ENCODE data around the gene STEAP1B.
"Not testable (repeated sequence)": the region's sequence is repeated elsewhere in the genome, so short reads cannot be mapped to it uniquely, and the experiment has no call there.

STEAP1B gene

GRCh38 chr7:22496912-22497311 lies 3.1 kb downstream of the STEAP1B start:
- not testable (repeated sequence) for DNase-seq (ENCODE audit: low spot score)

- not testable (repeated sequence) for DNase-seq (ENCODE audit: low spot score)
Observed at GRCh38 chr7:22496296-22496888, 3.6 kb downstream of the STEAP1B start.

GRCh38 chr7:22493160-22493925 lies 6.6 kb downstream of the STEAP1B start:
- not testable (repeated sequence) for DNase-seq (ENCODE audit: low spot score)

GRCh38 chr7:22488643-22489462 lies 11.1 kb downstream of the STEAP1B start:
- DNase-seq (ENCODE audit: low spot score): peak; percentile 94

GRCh38 chr7:22487978-22488642 lies 11.9 kb downstream of the STEAP1B start:
- DNase-seq (ENCODE audit: low spot score): no peak

- no peak for DNase-seq (ENCODE audit: low spot score)
Observed at GRCh38 chr7:22486597-22486996, 13.4 kb downstream of the STEAP1B start.

- DNase-seq (ENCODE audit: low spot score): no peak
Observed at GRCh38 chr7:22485189-22485588, 14.8 kb downstream of the STEAP1B start.

GRCh38 chr7:22482503-22482902 lies 17.5 kb downstream of the STEAP1B start:
- no peak for DNase-seq (ENCODE audit: low spot score)

GRCh38 chr7:22481726-22482125 lies 18.3 kb downstream of the STEAP1B start:
- DNase-seq (ENCODE audit: low spot score): no peak

GRCh38 chr7:22480523-22481075 lies 19.4 kb downstream of the STEAP1B start:
- peak; percentile 59 for DNase-seq (ENCODE audit: low spot score)

- DNase-seq (ENCODE audit: low spot score): peak; percentile 37
Observed at GRCh38 chr7:22477876-22478450, 22.0 kb downstream of the STEAP1B start.

GRCh38 chr7:22477262-22477661 lies 22.7 kb downstream of the STEAP1B start:
- no peak for DNase-seq (ENCODE audit: low spot score)

GRCh38 chr7:22476824-22477223 lies 23.2 kb downstream of the STEAP1B start:
- DNase-seq (ENCODE audit: low spot score): no peak

GRCh38 chr7:22474645-22475044 lies 25.3 kb downstream of the STEAP1B start:
- DNase-seq (ENCODE audit: low spot score): no peak

- no peak for DNase-seq (ENCODE audit: low spot score)
Observed at GRCh38 chr7:22470981-22471380, 29.0 kb downstream of the STEAP1B start.

- DNase-seq (ENCODE audit: low spot score): no peak
Observed at GRCh38 chr7:22469371-22470143, 30.4 kb downstream of the STEAP1B start.

GRCh38 chr7:22468609-22469008 lies 31.4 kb downstream of the STEAP1B start:
- DNase-seq (ENCODE audit: low spot score): no peak

GRCh38 chr7:22464299-22464698 lies 35.7 kb downstream of the STEAP1B start:
- DNase-seq (ENCODE audit: low spot score): no peak

- DNase-seq (ENCODE audit: low spot score): no peak
Observed at GRCh38 chr7:22460363-22460988, 39.5 kb downstream of the STEAP1B start.

- no peak for DNase-seq (ENCODE audit: low spot score)
Observed at GRCh38 chr7:22457471-22457870, 42.5 kb downstream of the STEAP1B start.

All from pons (tissue), 1 donor.